ENCODE measurements around the gene TNS1. TPM values are rescaled to one million over a fixed set of nuclear protein-coding genes. Genes with fewer than 3 reads are reported as not detected.

The TNS1 gene
- total RNA-seq, 3 donors from 2014 or later = 0.50 to 1.2 (median 0.54) TPM

GRCh38 chr2:217799563-217800432, 203.0 kb downstream of the TNS1 start:
- ATAC-seq (no peak), DNase-seq (no peak)
- Mint-ChIP-seq H3K9me3 (no peaks in the 10 kb centered on the region), H3K4me1 (ENCODE audit: low read depth) (peaks cover 4% of the 10 kb centered on the region), H3K36me3 (ENCODE audit: insufficient read depth) (no peaks in the 10 kb centered on the region), H3K4me3 (no peak overlapping the region), H3K27me3 (ENCODE audit: low read depth) (no peaks in the 10 kb centered on the region)

GRCh38 chr2:217798743-217799562, 203.8 kb downstream of the TNS1 start:
- ATAC-seq (no peak), DNase-seq (no peak)
- H3K4me3 Mint-ChIP-seq = no peak overlapping the region
- H3K36me3 Mint-ChIP-seq (ENCODE audit: insufficient read depth) = no peaks in the 10 kb centered on the region
- H3K4me1 Mint-ChIP-seq (ENCODE audit: low read depth) = peaks cover 4% of the 10 kb centered on the region
- H3K27me3 Mint-ChIP-seq (ENCODE audit: low read depth) = no peaks in the 10 kb centered on the region
- no peaks in the 10 kb centered on the region for H3K9me3 Mint-ChIP-seq

- DNase-seq (no peak), ATAC-seq (no peak)
- Mint-ChIP-seq H3K27me3 (ENCODE audit: low read depth) (no peaks in the 10 kb centered on the region), H3K4me1 (ENCODE audit: low read depth) (peaks cover 4% of the 10 kb centered on the region), H3K9me3 (no peaks in the 10 kb centered on the region), H3K4me3 (no peak overlapping the region), H3K36me3 (ENCODE audit: insufficient read depth) (no peaks in the 10 kb centered on the region)
These were observed 204.6 kb downstream of the TNS1 start for GRCh38 chr2:217798191-217798590.

- Mint-ChIP-seq H3K27me3 (ENCODE audit: low read depth) (no peaks in the 10 kb centered on the region), H3K9me3 (no peaks in the 10 kb centered on the region), H3K4me1 (ENCODE audit: low read depth) (peaks cover 4% of the 10 kb centered on the region), H3K36me3 (ENCODE audit: insufficient read depth) (no peaks in the 10 kb centered on the region), H3K4me3 (no peak overlapping the region)
- DNase-seq (no peak), ATAC-seq (no peak)
These were observed 205.1 kb downstream of the TNS1 start for GRCh38 chr2:217797661-217798069.

- no peak for ATAC-seq
- H3K9me3 Mint-ChIP-seq = no peaks in the 10 kb centered on the region
These were observed 205.6 kb downstream of the TNS1 start for GRCh38 chr2:217797165-217797564.

GRCh38 chr2:217795706-217796465, 206.9 kb downstream of the TNS1 start:
- H3K9me3 Mint-ChIP-seq = no peaks in the 10 kb centered on the region
- no peaks in the 10 kb centered on the region for H3K27me3 Mint-ChIP-seq (ENCODE audit: low read depth)
- no peak for ATAC-seq
- H3K36me3 Mint-ChIP-seq (ENCODE audit: insufficient read depth) = no peaks in the 10 kb centered on the region
- no peak overlapping the region for H3K4me3 Mint-ChIP-seq
- no peak for DNase-seq
- H3K4me1 Mint-ChIP-seq (ENCODE audit: low read depth) = peaks cover 4% of the 10 kb centered on the region

More at GRCh38 chr2:217797165-217797564, 205.6 kb downstream of the TNS1 start:
- H3K27me3 Mint-ChIP-seq (ENCODE audit: low read depth) = no peaks in the 10 kb centered on the region
- DNase-seq = no peak
- H3K36me3 Mint-ChIP-seq (ENCODE audit: insufficient read depth) = no peaks in the 10 kb centered on the region
- peaks cover 4% of the 10 kb centered on the region for H3K4me1 Mint-ChIP-seq (ENCODE audit: low read depth)
- H3K4me3 Mint-ChIP-seq = no peak overlapping the region

GRCh38 chr2:217795067-217795466, 207.7 kb downstream of the TNS1 start:
- ATAC-seq (no peak), DNase-seq (no peak)
- Mint-ChIP-seq H3K27me3 (ENCODE audit: low read depth) (no peaks in the 10 kb centered on the region), H3K9me3 (no peaks in the 10 kb centered on the region), H3K4me3 (no peak overlapping the region), H3K4me1 (ENCODE audit: low read depth) (peaks cover 10% of the 10 kb centered on the region), H3K36me3 (ENCODE audit: insufficient read depth) (no peaks in the 10 kb centered on the region)

GRCh38 chr2:217794133-217794986, 208.4 kb downstream of the TNS1 start:
- ATAC-seq = no peak
- Mint-ChIP-seq H3K9me3 (no peaks in the 10 kb centered on the region), H3K4me3 (no peak overlapping the region), H3K36me3 (ENCODE audit: insufficient read depth) (no peaks in the 10 kb centered on the region), H3K4me1 (ENCODE audit: low read depth) (peaks cover 10% of the 10 kb centered on the region), H3K27me3 (ENCODE audit: low read depth) (no peaks in the 10 kb centered on the region)
- DNase-seq = no peak

- Mint-ChIP-seq H3K4me1 (ENCODE audit: low read depth) (peaks cover 10% of the 10 kb centered on the region), H3K9me3 (no peaks in the 10 kb centered on the region), H3K36me3 (ENCODE audit: insufficient read depth) (no peaks in the 10 kb centered on the region), H3K27me3 (ENCODE audit: low read depth) (no peaks in the 10 kb centered on the region), H3K4me3 (no peak overlapping the region)
- ATAC-seq = no peak
- DNase-seq = no peak
These were observed 209.1 kb downstream of the TNS1 start for GRCh38 chr2:217793566-217794132.

- Mint-ChIP-seq H3K4me3 (no peak overlapping the region), H3K27me3 (ENCODE audit: low read depth) (no peaks in the 10 kb centered on the region), H3K36me3 (ENCODE audit: insufficient read depth) (no peaks in the 10 kb centered on the region), H3K4me1 (ENCODE audit: low read depth) (peaks cover 12% of the 10 kb centered on the region), H3K9me3 (no peaks in the 10 kb centered on the region)
- DNase-seq (no peak), ATAC-seq (no peak)
These were observed 209.9 kb downstream of the TNS1 start for GRCh38 chr2:217792626-217793527.

GRCh38 chr2:217791551-217791950, 211.2 kb downstream of the TNS1 start:
- H3K27me3 Mint-ChIP-seq (ENCODE audit: low read depth) = no peaks in the 10 kb centered on the region
- peaks cover 12% of the 10 kb centered on the region for H3K4me1 Mint-ChIP-seq (ENCODE audit: low read depth)
- H3K4me3 Mint-ChIP-seq = no peak overlapping the region
- DNase-seq = no peak
- H3K36me3 Mint-ChIP-seq (ENCODE audit: insufficient read depth) = no peaks in the 10 kb centered on the region
- ATAC-seq = no peak
- no peaks in the 10 kb centered on the region for H3K9me3 Mint-ChIP-seq

GRCh38 chr2:217790681-217791392, 212.0 kb downstream of the TNS1 start:
- Mint-ChIP-seq H3K4me3 (peak overlapping the region; percentile 49), H3K27me3 (ENCODE audit: low read depth) (no peaks in the 10 kb centered on the region), H3K9me3 (no peaks in the 10 kb centered on the region), H3K36me3 (ENCODE audit: insufficient read depth) (no peaks in the 10 kb centered on the region), H3K4me1 (ENCODE audit: low read depth) (peaks cover 12% of the 10 kb centered on the region)
- DNase-seq (no peak), ATAC-seq (peak; percentile 36 to 42)

Measured in activated T-cell treated with anti-CD3 and anti-CD28 coated beads, Interleukin-2, amount 50 U/mL, for 4 hours (primary cell).